HG02678 (cell line): ENCODE data around the gene MTAP.

Source experiments
- ATAC-seq: cut with Tn5 transposase; IDR thresholded peaks from one replicate; pipeline ENCODE4 v1.9.1; 2021; ENCODE audit warnings: mild to moderate bottlenecking, moderate library complexity; ENCODE audit not compliant: unreplicated experiment

Gene MTAP

GRCh38 chr9:21841133-21841532 is 38.7 kb downstream of the MTAP start:
- no peak for ATAC-seq

GRCh38 chr9:21848615-21849014 is 46.2 kb downstream of the MTAP start:
- no peak for ATAC-seq

- ATAC-seq = peak; percentile 99
Measured at GRCh38 chr9:21852754-21853153, 50.3 kb downstream of the MTAP start.

GRCh38 chr9:21853414-21853813 is 51.0 kb downstream of the MTAP start:
- ATAC-seq = no peak

GRCh38 chr9:21854119-21854518 is 51.7 kb downstream of the MTAP start:
- no peak for ATAC-seq

GRCh38 chr9:21854594-21854993 is 52.2 kb downstream of the MTAP start:
- ATAC-seq = no peak

- no peak for ATAC-seq
Measured at GRCh38 chr9:21856301-21857094, 54.1 kb downstream of the MTAP start.

- no peak for ATAC-seq
Measured at GRCh38 chr9:21862871-21863270, 60.4 kb downstream of the MTAP start.

GRCh38 chr9:21864505-21864904 is 62.1 kb downstream of the MTAP start:
- no peak for ATAC-seq

- ATAC-seq = no peak
Measured at GRCh38 chr9:21866302-21866701, 63.9 kb downstream of the MTAP start.

GRCh38 chr9:21871256-21871975 is 69.0 kb downstream of the MTAP start:
- no peak for ATAC-seq

GRCh38 chr9:21872696-21873095 is 70.3 kb downstream of the MTAP start:
- ATAC-seq = no peak

GRCh38 chr9:21873540-21874221 is 71.2 kb downstream of the MTAP start:
- no peak for ATAC-seq

- ATAC-seq = no peak
Measured at GRCh38 chr9:21875893-21876292, 73.5 kb downstream of the MTAP start.

- no peak for ATAC-seq
Measured at GRCh38 chr9:21883642-21884041, 81.2 kb downstream of the MTAP start.

- no peak for ATAC-seq
Measured at GRCh38 chr9:21889673-21890072, 87.2 kb downstream of the MTAP start.

- ATAC-seq = no peak
Measured at GRCh38 chr9:21890696-21891095, 88.3 kb downstream of the MTAP start.

- no peak for ATAC-seq
Measured at GRCh38 chr9:21901546-21901945, 99.1 kb downstream of the MTAP start.

GRCh38 chr9:21902136-21902535 is 99.7 kb downstream of the MTAP start:
- no peak for ATAC-seq

GRCh38 chr9:21903380-21903965 is 101.0 kb downstream of the MTAP start:
- ATAC-seq = no peak

GRCh38 chr9:21904371-21904770 is 101.9 kb downstream of the MTAP start:
- ATAC-seq = no peak
